Right lobe of liver (tissue), 6 donors: ENCODE measurements around the gene SLC24A4. TPM values are rescaled to one million over a fixed set of nuclear protein-coding genes. Genes with fewer than 3 reads are reported as not detected.

Source experiments
- ATAC-seq, 4 donors: fragments of 200-7000 bp; cut with Tn5 transposase; one replicate each; pipeline ENCODE4 v1.9.1; 2020; ENCODE audit warnings: mild to moderate bottlenecking in 4 of 4, moderate library complexity in 4 of 4
- DNase-seq, 3 donors: peaks; one replicate each; pipeline ENCODE4 v3.0.0-alpha.2; 2020
- H3K27ac ChIP-seq, 3 donors: fragments of 200-600 bp; one replicate each; pipeline ENCODE4 v1.8.0; 2022
- H3K27me3 ChIP-seq, 2 donors: fragments of 200-600 bp; one replicate each; pipeline ENCODE4 v1.8.0; 2022
- H3K36me3 ChIP-seq, 4 donors: fragments of 200-600 bp; sonication (generic) in 1 of 4; one replicate each; pipeline versions ENCODE4 v1.5.1 to v1.8.0; 2017 to 2022; ENCODE audit warnings: control low read depth in 1 of 4
- H3K4me1 ChIP-seq, 4 donors: fragments of 200-600 bp; sonication (generic) in 1 of 4; one replicate each; pipeline versions ENCODE4 v1.5.1 to v1.8.0; 2017 to 2022; ENCODE audit warnings: control low read depth in 1 of 4
- H3K4me3 ChIP-seq, 3 donors: fragments of 200-600 bp; one replicate each; pipeline ENCODE4 v1.8.0; 2022
- H3K9me3 ChIP-seq, 4 donors: fragments of 200-600 bp; sonication (generic) in 1 of 4; one replicate each; pipeline versions ENCODE4 v1.5.1 to v1.8.0; 2017 to 2022; ENCODE audit warnings: control low read depth in 1 of 4
- CTCF ChIP-seq, 4 donors: fragments of 200-600 bp in 3 of 4; fragments of 450-650 bp in 1 of 4; IDR thresholded peaks; one replicate each; pipeline versions ENCODE4 v1.5.1 to v1.8.0; 2016 to 2022; ENCODE audit warnings: antibody characterized with exemption in 4 of 4, mild to moderate bottlenecking in 2 of 4
- POLR2A ChIP-seq: fragments of 450-650 bp; IDR thresholded peaks from one replicate; pipeline ENCODE4 v1.6.1; 2017; ENCODE audit warnings: antibody characterized with exemption, mild to moderate bottlenecking
- WGBS: methylation state at CpG from one replicate; pipeline ENCODE4 v1.1.6; 2018; ENCODE audit warnings: low coverage, low lambda C conversion rate; ENCODE audit not compliant: insufficient coverage; ENCODE audit errors: missing lambda C conversion rate; 5-methylcytosine and 5-hydroxymethylcytosine counted together
- intact Hi-C, 2 donors: fragments of 100-400 bp; cut with DNase I; formaldehyde crosslinking; loops; one replicate each; pipeline versions ENCODE4 v1.11.2 to v1.14.1; 2022
- total RNA-seq, 6 experiments: library from RNA; depleted of rRNA in 2 of 6; stranded (reverse); fragments of >200 nt in 2 of 6; fragmentation: NEBNext Ultra II Directional in 3 of 6; extraction: Animal tissue kit (Norgen Biotek cat#: 25700) in 3 of 6; gene quantifications; one replicate each; pipeline versions ENCODE4 v1.1.0 to v1.2.4, GENCODE V29; 2016 to 2023
- donor health status: DM: no; HTN: yes; CAD: no.
- donor health status: DM: no; HTN: no; CAD: no.
- donor health status: DM: no; HTN: no; CAD: no.
- donor health status: DM: no; HTN: yes; CAD: no.
- donor health status: DM: no; HTN: yes; CAD: no.

The SLC24A4 gene
- total RNA-seq, 6 experiments from 2014 or later, result 0.06 to 0.29 (median 0.21) TPM

- DNase-seq (no peak), ATAC-seq (peak; percentile 38 to 63 (median 49))
- no peak for TF ChIP-seq CTCF (IDR thresholded peaks at IDR 0.05)
- TF ChIP-seq POLR2A, result no peak
- Histone ChIP-seq H3K9me3 (no peaks in the 10 kb centered on the region), H3K36me3 (no peaks in the 10 kb centered on the region), H3K4me3 (no peak overlapping the region), H3K27me3 (no peaks in the 10 kb centered on the region), H3K4me1 (no peaks in the 10 kb centered on the region), H3K27ac (no peak overlapping the region)
- intact Hi-C loops, result no loop called here
- 62% methylated on average over 7 of the region's 13 CpGs for WGBS
Measured at GRCh38 chr14:92414690-92415445, 91.9 kb downstream of the SLC24A4 start.

- H3K4me1 ChIP-seq, result no peaks in the 10 kb centered on the region
- H3K36me3 ChIP-seq, result no peaks in the 10 kb centered on the region
- no peak for DNase-seq
- H3K4me3 ChIP-seq, result no peak overlapping the region
- H3K9me3 ChIP-seq, result no peaks in the 10 kb centered on the region
- H3K27me3 ChIP-seq, result no peaks in the 10 kb centered on the region
- no peak for ATAC-seq
- TF ChIP-seq CTCF (IDR thresholded peaks at IDR 0.05) (no peak), POLR2A (no peak)
- intact Hi-C loops, result no loop called here
- WGBS, result 85% methylated on average over 9 of the region's 9 CpGs
- H3K27ac ChIP-seq, result no peak overlapping the region
Measured at GRCh38 chr14:92415969-92416368, 93.0 kb downstream of the SLC24A4 start.

GRCh38 chr14:92416544-92416943 is 93.6 kb downstream of the SLC24A4 start:
- intact Hi-C loops, result no loop called here
- 52% methylated on average over 2 of the region's 2 CpGs for WGBS
- H3K36me3 ChIP-seq, result no peaks in the 10 kb centered on the region

GRCh38 chr14:92417759-92418158 is 94.8 kb downstream of the SLC24A4 start:
- Histone ChIP-seq H3K36me3 (no peaks in the 10 kb centered on the region), H3K4me3 (no peak overlapping the region), H3K27ac (no peak overlapping the region), H3K27me3 (no peaks in the 10 kb centered on the region), H3K9me3 (no peaks in the 10 kb centered on the region), H3K4me1 (no peaks in the 10 kb centered on the region)
- TF ChIP-seq POLR2A, result no peak
- TF ChIP-seq CTCF (IDR thresholded peaks at IDR 0.05), result no peak
- DNase-seq, result no peak
- intact Hi-C loops, result no loop called here
- 47% methylated on average over 3 of the region's 3 CpGs for WGBS
- peak; percentile 63 to 78 (median 68) for ATAC-seq

More at GRCh38 chr14:92416544-92416943, 93.6 kb downstream of the SLC24A4 start:
- Histone ChIP-seq H3K27ac (no peak overlapping the region), H3K27me3 (no peaks in the 10 kb centered on the region), H3K4me1 (no peaks in the 10 kb centered on the region), H3K4me3 (no peak overlapping the region), H3K9me3 (no peaks in the 10 kb centered on the region)
- TF ChIP-seq POLR2A (no peak), CTCF (IDR thresholded peaks at IDR 0.05) (no peak)
- DNase-seq, result no peak
- ATAC-seq, result no peak
